Skeletal muscle satellite cell (primary cell): Measurements from ENCODE around the gene WDR1.

Experiments used
- H3K27me3 ChIP-seq: 2 replicates; pipeline ENCODE4 v1.7.0; 2013; ENCODE audit warnings: low read length; ENCODE audit not compliant: control insufficient read depth, insufficient read depth
- H3K36me3 ChIP-seq: 2 replicates; pipeline ENCODE4 v1.7.0; 2013; ENCODE audit warnings: mild to moderate bottlenecking, control low read depth, low read length; ENCODE audit not compliant: insufficient read depth
- H3K4me1 ChIP-seq: 2 replicates; pipeline ENCODE4 v1.7.0; 2013; ENCODE audit warnings: low read length; ENCODE audit not compliant: control insufficient read depth, insufficient read depth
- H3K4me2 ChIP-seq: 2 replicates; pipeline ENCODE4 v1.7.0; 2013; ENCODE audit warnings: mild to moderate bottlenecking, low read length
- H3K4me3 ChIP-seq: 2 replicates; pipeline ENCODE4 v1.7.0; 2013; ENCODE audit warnings: low read length
- H3K9ac ChIP-seq: 2 replicates; pipeline ENCODE4 v1.7.0; 2013; ENCODE audit warnings: mild to moderate bottlenecking, low read depth, low read length, moderate library complexity
- H3K9me3 ChIP-seq: replicated peaks from 2 replicates; pipeline ENCODE4 v1.7.0; 2013; ENCODE audit warnings: mild to moderate bottlenecking, control low read depth, low read length

The WDR1 gene

DNA sequence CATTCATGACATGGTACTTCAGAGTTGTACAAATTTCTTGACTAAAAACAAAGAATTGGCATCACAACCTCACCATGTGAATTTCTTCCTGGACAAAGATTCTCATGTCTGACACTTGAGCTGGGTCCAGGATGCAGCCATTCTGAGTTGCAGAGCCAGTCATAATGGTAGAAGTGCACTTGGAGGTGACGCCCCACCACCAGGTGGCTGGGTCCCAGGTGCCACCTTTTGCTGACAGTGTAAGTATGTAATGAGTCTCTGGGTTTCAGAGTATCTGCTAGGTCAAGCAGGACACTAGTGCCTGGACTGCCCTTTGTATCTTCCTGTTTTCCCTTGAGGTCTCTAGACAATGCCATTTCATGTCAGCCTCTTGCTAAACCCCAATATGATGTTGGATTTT lies 36.6 kb upstream of the WDR1 start:
- H3K4me1 ChIP-seq: no peaks in the 10 kb centered on the region
- no peaks in the 10 kb centered on the region for H3K9me3 ChIP-seq
- no peak overlapping the region for H3K4me3 ChIP-seq
- H3K27me3 ChIP-seq: peaks cover 69% of the 10 kb centered on the region
- H3K4me2 ChIP-seq: no peak overlapping the region
- H3K36me3 ChIP-seq: no peaks in the 10 kb centered on the region
- H3K9ac ChIP-seq: no peak overlapping the region

DNA sequence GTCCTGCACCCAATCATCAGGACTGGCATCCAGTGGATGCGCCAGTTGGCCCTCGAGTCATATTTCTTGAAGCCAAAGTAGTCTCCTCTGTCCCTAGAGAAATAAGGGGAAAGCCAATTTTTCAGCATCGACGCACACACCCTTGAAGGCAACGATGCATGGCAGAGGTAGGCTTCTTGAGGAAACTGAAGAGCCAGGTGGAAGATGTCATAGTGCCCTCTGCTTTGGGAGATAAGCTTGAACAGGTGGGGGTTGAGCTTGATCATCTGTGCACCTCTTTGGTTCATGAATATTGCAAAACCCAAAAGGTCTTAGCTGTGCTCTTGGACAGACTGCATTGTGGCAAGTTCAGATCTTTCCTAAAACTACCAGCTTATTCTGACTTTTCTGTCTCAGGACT lies 34.6 kb upstream of the WDR1 start:
- no peak overlapping the region for H3K9ac ChIP-seq
- no peaks in the 10 kb centered on the region for H3K4me1 ChIP-seq
- H3K36me3 ChIP-seq: no peaks in the 10 kb centered on the region
- peaks cover 81% of the 10 kb centered on the region for H3K27me3 ChIP-seq
- H3K4me2 ChIP-seq: no peak overlapping the region
- H3K9me3 ChIP-seq: no peaks in the 10 kb centered on the region
- no peak overlapping the region for H3K4me3 ChIP-seq

DNA sequence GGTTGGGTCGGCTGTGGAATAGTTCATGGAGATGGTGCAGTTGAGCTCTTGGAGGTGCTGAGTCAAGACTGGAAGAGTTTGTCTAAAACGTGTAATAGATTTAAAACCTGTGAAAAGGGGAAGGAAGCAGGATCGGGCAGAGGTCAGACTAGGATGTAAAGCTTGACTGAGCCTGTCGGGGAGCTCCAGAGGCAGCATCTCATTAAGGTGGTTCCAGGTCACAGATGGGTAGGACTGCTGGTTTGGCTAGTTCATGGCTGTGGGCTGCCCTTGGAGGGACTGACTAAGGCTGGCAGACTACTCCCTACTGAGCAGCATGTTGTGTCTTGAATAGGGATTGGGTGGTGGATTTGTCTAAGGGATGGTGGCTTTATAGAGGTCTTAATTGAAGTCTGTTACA lies 28.4 kb upstream of the WDR1 start:
- H3K27me3 ChIP-seq: peaks cover 69% of the 10 kb centered on the region

DNA sequence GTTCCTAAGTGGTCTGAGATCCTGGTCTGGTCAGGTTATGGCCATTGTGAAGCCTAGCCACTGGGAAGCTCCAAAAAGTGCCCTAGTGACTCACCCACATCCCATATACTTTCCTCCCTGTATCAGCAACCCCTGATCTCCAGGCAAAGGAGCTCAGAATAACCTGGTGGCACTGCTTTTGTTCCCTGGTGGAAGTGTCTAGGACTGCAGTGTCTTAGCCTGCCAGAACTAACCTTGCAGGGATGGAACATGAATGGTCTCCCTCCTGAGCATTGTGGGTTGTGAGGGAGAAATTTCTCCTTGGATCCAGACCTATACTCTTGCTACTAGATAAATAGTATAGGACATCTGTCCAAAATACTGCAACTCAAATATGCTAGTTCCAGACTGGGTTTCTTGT lies 27.9 kb upstream of the WDR1 start:
- no peak overlapping the region for H3K4me3 ChIP-seq
- no peak overlapping the region for H3K4me2 ChIP-seq
- H3K9me3 ChIP-seq: no peaks in the 10 kb centered on the region
- H3K4me1 ChIP-seq: no peaks in the 10 kb centered on the region
- no peak overlapping the region for H3K9ac ChIP-seq
- peaks cover 64% of the 10 kb centered on the region for H3K27me3 ChIP-seq
- H3K36me3 ChIP-seq: no peaks in the 10 kb centered on the region

More for the DNA sequence above, 28.4 kb upstream of the WDR1 start:
- no peak overlapping the region for H3K9ac ChIP-seq
- H3K9me3 ChIP-seq: no peaks in the 10 kb centered on the region
- no peak overlapping the region for H3K4me2 ChIP-seq
- H3K36me3 ChIP-seq: no peaks in the 10 kb centered on the region
- H3K4me3 ChIP-seq: no peak overlapping the region
- no peaks in the 10 kb centered on the region for H3K4me1 ChIP-seq

DNA sequence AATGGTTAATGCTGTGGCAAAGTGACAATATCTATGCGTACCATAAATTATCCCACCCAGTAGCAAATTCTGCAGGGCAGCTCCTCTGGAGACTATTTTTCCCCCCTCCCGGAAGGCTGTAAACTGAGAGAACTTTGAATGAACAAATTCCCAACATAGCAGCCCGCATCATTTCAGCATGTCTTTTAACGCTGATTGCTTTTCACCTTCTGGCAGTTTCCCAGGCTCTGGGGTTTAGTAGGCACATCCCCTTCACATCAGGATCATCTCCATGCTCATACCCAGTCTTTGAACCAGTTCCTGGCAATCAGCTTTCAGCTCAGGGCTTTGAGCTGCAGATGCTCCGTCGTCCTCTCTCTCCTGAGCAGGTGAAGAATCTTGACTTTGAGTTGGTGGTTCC lies 26.6 kb upstream of the WDR1 start:
- Histone ChIP-seq H3K4me3 (no peak overlapping the region), H3K9ac (no peak overlapping the region), H3K9me3 (no peaks in the 10 kb centered on the region), H3K4me2 (no peak overlapping the region), H3K36me3 (no peaks in the 10 kb centered on the region), H3K27me3 (peaks cover 58% of the 10 kb centered on the region), H3K4me1 (no peaks in the 10 kb centered on the region)

DNA sequence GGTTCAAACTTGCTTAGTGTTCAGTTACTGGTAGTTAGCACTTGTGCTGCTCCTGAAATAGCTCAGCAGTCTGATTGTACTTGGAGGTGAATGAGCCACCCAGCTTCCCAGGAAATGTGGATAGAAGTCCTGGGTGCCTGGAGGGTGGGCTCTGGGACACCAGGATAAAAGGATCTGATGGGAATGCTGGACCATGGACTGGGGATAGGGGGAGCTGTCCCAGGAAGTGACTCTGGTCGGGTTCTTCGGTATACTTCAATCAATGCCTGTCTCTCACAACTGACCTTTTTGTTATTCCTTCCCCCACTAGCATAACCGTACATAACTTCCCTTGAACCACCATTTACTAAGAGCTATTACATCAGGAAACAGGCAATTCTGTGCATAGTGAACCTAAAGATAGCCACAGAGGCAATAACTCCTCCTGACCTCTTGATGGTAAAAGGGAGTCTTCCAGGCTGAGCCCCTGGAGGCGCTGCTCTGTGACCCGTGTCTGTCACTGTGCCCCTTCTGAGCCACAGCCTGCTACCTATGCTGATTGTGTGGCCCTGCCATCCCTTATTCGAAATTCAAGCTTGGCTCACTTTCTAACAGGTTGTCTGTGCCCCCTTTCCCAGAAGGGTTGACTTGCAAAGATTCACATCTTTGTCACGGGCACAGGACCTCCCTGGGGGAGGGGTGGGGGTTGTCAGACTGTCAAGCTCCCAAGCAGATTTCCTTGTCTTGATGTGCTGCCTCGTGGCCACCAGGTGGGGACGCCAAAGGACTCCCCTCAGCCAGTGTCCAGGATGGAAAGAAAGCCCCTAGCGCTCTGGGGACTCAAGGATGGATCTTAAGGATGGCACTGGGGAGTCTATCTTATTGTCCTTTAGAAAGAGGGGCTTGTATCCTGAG lies 24.5 kb upstream of the WDR1 start:
- no peaks in the 10 kb centered on the region for H3K9me3 ChIP-seq
- no peak overlapping the region for H3K4me2 ChIP-seq
- no peaks in the 10 kb centered on the region for H3K36me3 ChIP-seq
- H3K9ac ChIP-seq: no peak overlapping the region
- H3K4me3 ChIP-seq: no peak overlapping the region
- peaks cover 41% of the 10 kb centered on the region for H3K27me3 ChIP-seq
- no peaks in the 10 kb centered on the region for H3K4me1 ChIP-seq

DNA sequence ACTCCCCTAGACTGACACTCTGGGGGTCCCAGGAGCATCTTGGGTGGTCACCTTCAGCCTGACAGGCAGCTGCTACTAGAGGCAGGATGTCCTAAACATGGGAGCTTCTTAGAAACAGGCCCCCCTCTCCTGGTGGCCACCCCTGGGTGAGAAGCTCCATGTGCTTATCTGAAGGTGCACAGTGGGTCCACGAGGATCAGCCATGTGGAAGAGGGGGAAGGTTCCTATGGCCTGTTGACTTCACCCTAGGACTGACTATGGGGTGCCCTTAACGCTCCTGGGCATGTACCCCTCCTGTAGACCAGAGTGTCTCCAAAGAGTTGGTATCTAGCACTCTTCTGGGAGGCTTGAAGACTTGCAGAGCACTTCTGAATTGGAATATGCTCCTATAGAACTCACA lies 22.9 kb upstream of the WDR1 start:
- no peaks in the 10 kb centered on the region for H3K36me3 ChIP-seq
- H3K9ac ChIP-seq: no peak overlapping the region
- H3K4me3 ChIP-seq: no peak overlapping the region
- no peaks in the 10 kb centered on the region for H3K9me3 ChIP-seq
- peaks cover 44% of the 10 kb centered on the region for H3K27me3 ChIP-seq
- H3K4me2 ChIP-seq: no peak overlapping the region
- no peaks in the 10 kb centered on the region for H3K4me1 ChIP-seq

DNA sequence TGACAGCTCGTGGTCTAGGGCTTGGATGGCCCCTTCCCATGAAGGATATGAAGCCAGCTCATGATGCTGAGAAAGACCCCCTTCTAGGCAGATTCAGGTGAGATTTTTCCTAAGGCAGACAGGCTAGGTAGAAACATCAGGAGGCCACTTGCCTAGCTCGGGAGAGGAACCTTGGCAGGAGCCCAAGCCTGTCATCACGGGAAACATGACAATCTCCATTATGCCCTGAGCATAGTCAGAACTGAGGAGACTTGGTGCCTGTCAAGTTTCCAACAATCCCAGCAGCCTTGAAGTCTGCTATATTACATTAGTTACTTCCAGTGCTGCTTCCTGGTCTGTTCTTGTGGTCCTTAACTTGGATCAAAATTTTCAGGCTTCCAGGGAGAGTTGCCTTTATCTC lies 18.7 kb upstream of the WDR1 start:
- Histone ChIP-seq H3K9ac (no peak overlapping the region), H3K4me2 (no peak overlapping the region), H3K9me3 (no peaks in the 10 kb centered on the region), H3K4me3 (no peak overlapping the region), H3K27me3 (peaks cover 13% of the 10 kb centered on the region), H3K36me3 (no peaks in the 10 kb centered on the region), H3K4me1 (peaks cover 4% of the 10 kb centered on the region)

DNA sequence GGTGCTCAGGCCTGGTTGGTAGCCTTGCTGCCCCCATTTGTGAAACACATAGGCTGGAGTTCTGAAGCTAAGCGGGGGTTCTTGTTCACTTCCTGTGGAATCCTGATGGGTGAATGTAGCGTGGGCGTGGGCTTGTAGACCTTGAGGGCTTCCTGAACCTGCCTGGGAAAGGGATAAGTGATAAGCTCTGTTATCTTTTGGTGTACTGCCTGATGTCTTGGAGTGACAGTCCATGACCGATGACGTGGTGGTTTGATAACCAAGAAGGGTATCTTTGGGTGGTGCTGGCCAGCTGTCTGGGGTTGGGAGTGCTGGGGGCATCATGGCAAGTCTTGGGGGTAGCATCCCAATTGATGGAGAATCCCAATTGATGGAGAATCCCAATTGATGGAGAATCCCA lies 17.5 kb upstream of the WDR1 start:
- H3K36me3 ChIP-seq: no peaks in the 10 kb centered on the region
- no peak overlapping the region for H3K4me2 ChIP-seq
- peaks cover 13% of the 10 kb centered on the region for H3K27me3 ChIP-seq
- peaks cover 16% of the 10 kb centered on the region for H3K4me1 ChIP-seq
- no peaks in the 10 kb centered on the region for H3K9me3 ChIP-seq
- H3K4me3 ChIP-seq: no peak overlapping the region
- no peak overlapping the region for H3K9ac ChIP-seq

DNA sequence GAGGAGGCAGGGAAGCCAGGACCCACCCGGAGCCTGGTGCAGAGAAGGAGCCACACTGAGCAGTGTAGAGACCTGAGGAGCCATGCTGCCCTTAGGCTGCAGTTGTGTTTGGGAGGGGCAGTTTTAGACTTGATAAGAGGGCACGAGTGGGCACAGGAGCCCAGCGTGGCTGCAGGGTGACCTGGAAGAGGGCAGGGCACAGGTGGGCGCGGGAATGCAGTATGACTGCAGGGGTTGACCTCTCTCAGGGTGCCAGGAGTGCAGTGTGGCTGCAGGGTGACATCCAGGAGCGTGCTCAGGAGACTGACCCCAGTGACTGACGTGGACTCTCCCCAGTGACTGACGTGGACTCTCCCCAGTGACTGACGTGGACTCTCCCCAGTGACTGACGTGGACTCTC lies 14.6 kb upstream of the WDR1 start:
- Histone ChIP-seq H3K4me2 (no peak overlapping the region), H3K9ac (no peak overlapping the region), H3K4me3 (no peak overlapping the region), H3K27me3 (peaks cover 9% of the 10 kb centered on the region), H3K36me3 (no peaks in the 10 kb centered on the region), H3K9me3 (no peaks in the 10 kb centered on the region), H3K4me1 (peaks cover 24% of the 10 kb centered on the region)

DNA sequence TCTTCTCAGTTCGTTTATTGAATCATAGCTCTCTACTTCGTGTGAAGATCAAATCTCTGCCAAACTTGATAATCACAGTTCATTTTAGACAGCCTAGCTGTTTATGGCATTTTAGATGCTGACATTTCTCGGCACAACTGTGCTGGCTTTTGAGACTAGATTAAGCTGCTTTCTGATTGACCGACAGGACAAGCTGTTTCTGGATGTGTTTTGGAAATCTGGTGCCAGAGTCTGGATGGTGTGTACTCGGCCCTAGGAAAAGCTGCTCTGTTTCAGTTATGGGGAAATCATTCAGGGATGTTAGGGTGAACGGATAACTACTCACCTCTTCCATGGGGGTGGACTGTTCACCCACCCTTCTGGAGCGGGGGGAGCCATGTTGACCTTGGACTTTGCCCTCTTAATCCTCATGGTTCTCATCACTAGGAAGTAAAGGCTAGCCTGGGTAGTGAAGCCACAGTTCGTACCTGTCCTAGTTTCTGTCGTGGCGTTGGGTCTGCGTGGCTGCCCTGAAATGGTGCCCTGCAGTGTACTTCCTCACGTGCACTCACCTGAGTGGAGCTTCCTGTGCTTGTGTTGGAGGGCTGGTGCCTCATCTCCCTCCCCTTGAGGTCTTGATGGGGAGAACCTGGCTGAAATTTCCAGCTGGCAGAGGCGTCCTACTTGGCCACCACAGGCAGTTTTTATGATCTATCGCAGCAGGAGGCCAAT lies 13.7 kb upstream of the WDR1 start:
- H3K4me2 ChIP-seq: no peak overlapping the region
- H3K4me3 ChIP-seq: no peak overlapping the region
- no peaks in the 10 kb centered on the region for H3K36me3 ChIP-seq
- no peaks in the 10 kb centered on the region for H3K9me3 ChIP-seq
- peaks cover 2% of the 10 kb centered on the region for H3K27me3 ChIP-seq
- H3K9ac ChIP-seq: no peak overlapping the region
- H3K4me1 ChIP-seq: peaks cover 24% of the 10 kb centered on the region
